Activated naive CD4-positive, alpha-beta T cell (primary cell): ENCODE data around the gene SIK3.

Experiments
- DNase-seq, 4 experiments: peaks; one replicate each; lab custom pipeline; 2025; lab: John Stamatoyannopoulos, UW

SIK3 gene

GRCh38 chr11:116895048-116895757 is 203.0 kb downstream of the SIK3 start:
- DNase-seq = no peak

- DNase-seq = no peak
Measured at GRCh38 chr11:116893906-116894305, 204.3 kb downstream of the SIK3 start.

- DNase-seq = no peak
Measured at GRCh38 chr11:116893437-116893836, 204.8 kb downstream of the SIK3 start.

GRCh38 chr11:116892374-116892773 is 205.9 kb downstream of the SIK3 start:
- DNase-seq = no peak

GRCh38 chr11:116891746-116892145 is 206.5 kb downstream of the SIK3 start:
- DNase-seq = no peak

- DNase-seq = no peak
Measured at GRCh38 chr11:116890607-116891006, 207.6 kb downstream of the SIK3 start.

- no peak for DNase-seq
Measured at GRCh38 chr11:116890193-116890592, 208.0 kb downstream of the SIK3 start.

- DNase-seq = no peak
Measured at GRCh38 chr11:116888884-116889549, 209.2 kb downstream of the SIK3 start.

- no peak for DNase-seq
Measured at GRCh38 chr11:116888024-116888423, 210.2 kb downstream of the SIK3 start.

- DNase-seq = no peak
Measured at GRCh38 chr11:116885951-116886655, 212.1 kb downstream of the SIK3 start.

- no peak for DNase-seq
Measured at GRCh38 chr11:116882386-116882785, 215.8 kb downstream of the SIK3 start.

GRCh38 chr11:116881143-116881542 is 217.1 kb downstream of the SIK3 start:
- DNase-seq = no peak

- DNase-seq = no peak
Measured at GRCh38 chr11:116879800-116880625, 218.2 kb downstream of the SIK3 start.

- no peak for DNase-seq
Measured at GRCh38 chr11:116876656-116877055, 221.6 kb downstream of the SIK3 start.

GRCh38 chr11:116875194-116875593 is 223.0 kb downstream of the SIK3 start:
- no peak for DNase-seq

GRCh38 chr11:116874251-116874650 is 224.0 kb downstream of the SIK3 start:
- no peak for DNase-seq

GRCh38 chr11:116873381-116873780 is 224.8 kb downstream of the SIK3 start:
- DNase-seq = no peak

GRCh38 chr11:116871248-116871647 is 227.0 kb downstream of the SIK3 start:
- no peak for DNase-seq

GRCh38 chr11:116870054-116870453 is 228.2 kb downstream of the SIK3 start:
- no peak for DNase-seq

- no peak for DNase-seq
Measured at GRCh38 chr11:116869610-116870009, 228.6 kb downstream of the SIK3 start.

GRCh38 chr11:116868066-116868465 is 230.2 kb downstream of the SIK3 start:
- DNase-seq = no peak

- no peak for DNase-seq
Measured at GRCh38 chr11:116867619-116868018, 230.6 kb downstream of the SIK3 start.
